ENCODE results near the gene ANO10. TPM values are rescaled to one million over a fixed set of nuclear protein-coding genes. Genes with fewer than 3 reads are reported as not detected.
A peak's percentile ranks its signal among the peaks of the same experiment; 100 is the strongest.

ANO10 gene
- total and polyA plus RNA-seq, 11 donors = 8.3 to 29.8 (median 15.8) TPM

DNA sequence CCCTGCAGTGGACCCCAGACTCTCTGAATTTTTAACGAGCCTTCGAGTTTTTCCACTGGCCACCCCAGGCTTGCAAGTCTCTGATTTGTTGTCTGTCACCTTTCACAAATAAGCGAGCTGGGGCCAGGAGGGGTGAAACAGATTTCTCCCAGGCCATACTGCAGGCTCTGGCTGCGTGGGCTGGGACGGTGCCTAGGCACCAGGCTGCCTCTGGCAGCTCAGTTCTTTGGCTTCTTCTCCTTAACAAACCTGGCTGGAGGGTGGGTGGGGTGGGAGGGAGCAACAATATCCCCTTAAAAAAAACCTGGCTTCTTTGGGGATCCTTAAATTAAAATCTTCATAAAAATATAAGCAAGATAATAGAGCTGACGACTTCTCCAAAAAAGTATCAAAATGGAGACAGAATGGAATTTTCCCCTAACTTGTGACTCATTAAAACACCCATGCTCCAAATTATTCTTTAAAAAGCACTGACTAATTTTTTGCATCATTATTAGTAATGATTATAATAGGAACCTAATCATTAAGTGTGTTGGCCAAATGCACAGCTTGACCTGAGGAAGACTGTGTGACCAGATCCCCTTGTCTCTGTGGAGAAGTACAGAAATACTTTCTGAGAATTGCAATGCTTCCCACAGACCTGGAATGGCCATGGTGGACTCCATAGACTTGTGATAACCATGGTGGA, 251.4 kb downstream of the ANO10 start:
- Histone ChIP-seq H3K4me3 (no peak overlapping the region), H3K27ac (peak overlapping the region in 1 of 12 donors; percentile 38), H3K4me1 (peaks cover 0 to 28% (median 9%) of the 10 kb centered on the region in 12 donors), H3K36me3 (peaks cover 0 to 4% (median 0%) of the 10 kb centered on the region in 9 donors), H3K9me3 (no peaks in the 10 kb centered on the region), H3K27me3 (no peaks in the 10 kb centered on the region)
- WGBS, 4 donors = 69 to 93% (median 77%) methylated on average over 5 to 6 of the region's 6 CpGs
- intact Hi-C loops (cut with DNase I) = loop anchor here in 1 of 10 donors (10.0 kb wide), 1 partner anchor 206 kb away; no protein-coding TSS in a partner anchor
- ATAC-seq = no peak
- TF ChIP-seq, protein P1, sequence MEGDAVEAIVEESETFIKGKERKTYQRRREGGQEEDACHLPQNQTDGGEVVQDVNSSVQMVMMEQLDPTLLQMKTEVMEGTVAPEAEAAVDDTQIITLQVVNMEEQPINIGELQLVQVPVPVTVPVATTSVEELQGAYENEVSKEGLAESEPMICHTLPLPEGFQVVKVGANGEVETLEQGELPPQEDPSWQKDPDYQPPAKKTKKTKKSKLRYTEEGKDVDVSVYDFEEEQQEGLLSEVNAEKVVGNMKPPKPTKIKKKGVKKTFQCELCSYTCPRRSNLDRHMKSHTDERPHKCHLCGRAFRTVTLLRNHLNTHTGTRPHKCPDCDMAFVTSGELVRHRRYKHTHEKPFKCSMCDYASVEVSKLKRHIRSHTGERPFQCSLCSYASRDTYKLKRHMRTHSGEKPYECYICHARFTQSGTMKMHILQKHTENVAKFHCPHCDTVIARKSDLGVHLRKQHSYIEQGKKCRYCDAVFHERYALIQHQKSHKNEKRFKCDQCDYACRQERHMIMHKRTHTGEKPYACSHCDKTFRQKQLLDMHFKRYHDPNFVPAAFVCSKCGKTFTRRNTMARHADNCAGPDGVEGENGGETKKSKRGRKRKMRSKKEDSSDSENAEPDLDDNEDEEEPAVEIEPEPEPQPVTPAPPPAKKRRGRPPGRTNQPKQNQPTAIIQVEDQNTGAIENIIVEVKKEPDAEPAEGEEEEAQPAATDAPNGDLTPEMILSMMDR (IDR thresholded peaks at IDR 0.05) = no peak
- TF ChIP-seq POLR2A (IDR thresholded peaks at IDR 0.05) = no peak
- no peak for DNase-seq

DNA sequence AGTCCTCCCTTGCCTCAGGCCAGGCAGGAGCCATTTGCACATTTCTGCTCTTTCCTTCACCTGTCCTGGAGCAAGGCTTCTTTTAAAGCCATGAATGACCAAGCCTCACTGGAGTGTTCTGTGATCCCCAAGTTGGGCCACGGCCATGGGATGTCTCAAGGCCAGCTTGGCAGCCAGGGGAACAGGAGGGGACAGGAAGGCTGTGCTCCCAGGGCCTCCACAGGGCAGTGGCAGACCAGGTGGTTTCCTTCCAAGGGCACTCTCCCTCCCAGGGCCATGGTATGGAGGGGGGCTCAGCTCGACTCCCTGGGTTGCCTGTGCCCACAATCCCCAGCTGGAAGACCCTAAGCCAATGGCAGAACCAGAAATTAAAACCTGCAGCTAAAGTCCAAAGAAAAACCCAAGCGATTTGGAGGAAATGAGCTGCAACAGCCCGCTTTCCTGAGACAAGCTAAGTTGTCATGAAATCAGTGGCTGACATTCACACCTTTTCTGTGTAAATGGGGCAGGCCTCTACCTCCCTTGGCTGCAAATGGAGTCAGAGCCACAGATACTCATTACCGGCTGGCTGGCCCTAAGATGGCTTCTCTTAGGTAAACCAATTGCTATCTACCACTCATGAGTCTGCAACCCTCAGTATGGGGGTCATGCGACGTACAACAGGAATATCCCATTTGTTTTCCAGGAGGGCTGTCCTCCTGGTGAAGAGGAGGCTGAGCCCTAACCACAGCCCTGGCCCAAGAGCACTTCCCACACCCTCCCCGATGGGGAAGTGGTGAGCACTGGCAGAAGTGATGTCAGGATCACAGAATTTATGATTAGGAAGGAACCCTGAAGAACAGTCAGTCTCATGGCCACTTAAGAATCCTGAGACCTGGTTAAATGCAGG, 252.2 kb downstream of the ANO10 start:
- intact Hi-C loops (cut with DNase I) = loop anchor here in 1 of 10 donors (10.0 kb wide), 1 partner anchor 205 kb away; no protein-coding TSS in a partner anchor

DNA sequence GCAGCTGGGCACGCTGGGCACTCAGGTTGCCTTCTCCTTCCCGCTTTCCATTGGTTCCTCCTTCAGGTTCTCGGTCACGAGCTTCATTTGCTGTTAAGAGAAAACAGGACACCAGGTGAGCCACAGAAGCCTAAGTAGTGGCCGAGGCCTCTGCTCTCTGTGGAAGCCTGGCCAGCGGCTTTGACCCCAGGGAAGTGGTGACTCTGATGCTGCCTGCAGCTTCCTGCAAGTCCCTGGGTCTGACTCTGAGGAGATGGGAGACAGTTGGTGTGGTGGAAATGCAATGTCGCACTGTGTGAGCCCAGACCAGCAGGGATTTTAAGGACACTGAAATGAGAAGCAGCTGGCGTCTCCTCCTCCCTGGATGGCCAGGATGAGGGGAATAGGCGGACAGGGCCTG, 254.9 kb downstream of the ANO10 start:
- ATAC-seq = peak in 2 of 4 donors; percentile 14 to 37

More for the DNA sequence above, 252.2 kb downstream of the ANO10 start:
- Histone ChIP-seq H3K9me3 (no peaks in the 10 kb centered on the region), H3K27ac (peak overlapping the region in 1 of 12 donors; percentile 38), H3K36me3 (peaks cover 0 to 4% (median 0%) of the 10 kb centered on the region in 9 donors), H3K4me3 (no peak overlapping the region), H3K4me1 (peaks cover 0 to 28% (median 9%) of the 10 kb centered on the region in 12 donors), H3K27me3 (no peaks in the 10 kb centered on the region)
- 91 to 96% (median 91%) methylated on average over 6 to 8 of the region's 8 CpGs for WGBS, 4 donors
- DNase-seq (no peak), ATAC-seq (peak in 2 of 4 donors; percentile 23 to 40)
- TF ChIP-seq POLR2A (IDR thresholded peaks at IDR 0.05) = no peak
- TF ChIP-seq, protein P1 (IDR thresholded peaks at IDR 0.05) = no peak

More for the DNA sequence above, 254.9 kb downstream of the ANO10 start:
- TF ChIP-seq, protein P1 (IDR thresholded peaks at IDR 0.05) = no peak
- TF ChIP-seq POLR2A (IDR thresholded peaks at IDR 0.05) = no peak
- intact Hi-C loops (cut with DNase I) = no loop called here
- Histone ChIP-seq H3K4me1 (peaks cover 0 to 37% (median 12%) of the 10 kb centered on the region in 12 donors), H3K9me3 (no peaks in the 10 kb centered on the region), H3K36me3 (peaks cover 0 to 4% (median 0%) of the 10 kb centered on the region in 9 donors), H3K27me3 (no peaks in the 10 kb centered on the region), H3K4me3 (no peak overlapping the region), H3K27ac (peak overlapping the region in 9 of 12 donors; percentile 24 to 71 (median 52))
- 73 to 92% (median 86%) methylated on average over 7 to 9 of the region's 9 CpGs for WGBS, 4 donors
- peak in 1 of 5 donors; percentile 38 for DNase-seq

All from heart left ventricle (tissue), 16 donors.